DMS 273 treated with DMSO at 0.1 percent for 48 hours (cell line): ENCODE data around the gene CARNS1.
"Not testable (repeated sequence)": the region's sequence is repeated elsewhere in the genome, so short reads cannot be mapped to it uniquely, and the experiment has no call there.

Source experiments
- DNase-seq: peaks from one replicate; lab custom pipeline; 2025; lab: John Stamatoyannopoulos, UW

CARNS1 gene

DNA sequence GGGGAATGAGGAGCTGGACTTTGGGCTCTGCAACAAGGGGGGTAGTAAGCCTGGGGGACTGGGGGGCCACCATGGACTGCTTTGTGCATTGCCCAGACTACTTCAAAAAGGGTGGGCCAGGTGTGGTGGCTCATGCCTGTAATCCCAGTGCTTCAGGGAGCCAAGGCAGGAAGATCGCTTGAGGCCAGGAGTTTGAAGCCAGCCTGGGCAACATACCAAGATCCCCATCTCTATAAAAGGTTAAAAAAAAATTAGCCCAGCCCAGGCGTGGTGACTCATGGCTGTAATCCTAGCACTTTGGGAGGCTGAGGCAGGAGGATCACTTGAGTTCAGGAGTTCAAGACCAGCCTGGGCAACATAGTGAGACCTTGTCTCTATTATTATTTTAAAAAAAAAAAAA is 50.1 kb downstream of the CARNS1 start:
- DNase-seq: not testable (repeated sequence)

GRCh38 chr11:67466367-67466766 is 50.9 kb downstream of the CARNS1 start:
- DNase-seq: no peak

DNA sequence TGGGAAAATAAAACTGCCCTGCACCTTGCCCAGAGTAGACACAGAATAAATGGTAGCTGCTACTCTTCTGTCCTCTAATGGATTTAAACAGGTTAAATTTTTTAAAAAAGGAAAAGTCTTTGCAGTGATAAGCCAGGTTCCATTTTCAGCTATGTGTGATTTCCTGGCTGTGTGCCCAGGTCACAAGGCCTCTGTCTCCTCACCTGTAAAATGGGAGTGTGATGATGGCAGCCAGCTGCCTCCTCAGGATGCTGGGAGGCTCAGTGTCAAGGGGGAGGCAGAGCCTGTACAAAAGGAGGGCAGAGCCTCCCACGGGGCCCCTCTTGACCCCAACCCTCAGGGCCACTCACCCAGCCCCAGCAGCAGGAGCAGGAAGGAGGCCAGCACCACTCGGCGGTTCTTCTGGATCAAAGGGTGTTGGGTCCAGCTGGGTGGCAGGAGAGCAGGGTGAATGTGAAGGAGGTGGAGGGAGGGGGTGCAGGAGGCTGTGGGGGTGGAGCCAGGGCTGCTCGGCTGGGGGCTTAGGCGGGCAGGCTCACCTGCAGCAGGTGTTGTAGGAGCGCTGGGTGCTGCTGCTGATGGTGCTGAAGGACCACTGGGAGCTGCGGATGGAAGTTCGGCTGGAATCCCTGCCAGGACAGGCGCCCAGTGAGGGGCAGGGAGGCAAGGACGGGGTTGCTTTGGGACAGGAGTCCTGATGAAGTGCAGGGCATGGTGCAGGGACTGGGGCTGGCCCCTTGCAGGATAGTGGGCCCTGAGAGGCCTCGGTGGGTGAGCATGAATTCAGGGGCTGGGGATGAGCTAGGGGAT is 51.7 kb downstream of the CARNS1 start:
- DNase-seq: no peak

GRCh38 chr11:67468056-67468455 is 52.6 kb downstream of the CARNS1 start:
- DNase-seq: no peak

- DNase-seq: no peak
Observed at GRCh38 chr11:67468456-67468758, 52.9 kb downstream of the CARNS1 start.

GRCh38 chr11:67468759-67469507 is 53.5 kb downstream of the CARNS1 start, which contains the start of gene TMEM134:
TSS of gene TMEM134 (minus strand) at chr11:67469251. CDS start at chr11:67469192, 59 bp downstream.
- peak; percentile 39 for DNase-seq

DNA sequence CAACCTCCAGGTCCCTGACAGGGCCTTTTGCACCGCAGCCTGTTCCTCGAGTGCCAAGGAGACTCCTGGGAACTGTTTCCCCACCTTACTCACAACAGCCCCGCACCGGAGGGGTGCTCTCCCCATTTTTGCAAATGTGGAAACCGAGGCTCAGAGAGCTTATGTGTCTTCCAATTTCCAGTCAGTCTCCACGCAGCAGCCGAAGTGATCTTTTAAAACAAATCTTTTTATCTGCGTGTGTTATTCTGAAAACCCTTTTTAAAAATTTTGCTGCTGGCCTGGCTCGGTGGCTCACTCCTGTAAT is 54.0 kb downstream of the CARNS1 start:
- no peak for DNase-seq

- no peak for DNase-seq
Observed at GRCh38 chr11:67470337-67471002, 55.0 kb downstream of the CARNS1 start.

DNA sequence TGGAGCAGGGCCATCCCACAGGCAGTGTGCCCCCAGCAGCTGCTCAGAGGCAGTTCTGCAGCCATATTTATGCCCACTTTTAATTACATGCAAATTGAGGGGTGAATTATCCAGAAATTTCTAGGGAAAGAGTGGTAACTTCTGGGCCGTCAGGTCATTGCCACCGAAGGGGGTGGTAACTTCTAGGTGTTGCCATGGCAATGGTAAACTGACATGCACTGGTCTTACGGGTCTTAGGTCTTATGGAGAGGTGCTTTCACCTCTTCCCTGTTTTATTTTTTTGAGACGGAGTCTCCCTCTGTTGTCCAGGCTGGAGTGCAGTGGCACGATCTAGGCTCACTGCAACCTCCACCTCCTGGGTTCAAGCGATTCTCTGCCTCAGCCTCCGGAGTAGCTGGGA is 57.4 kb downstream of the CARNS1 start:
- no peak for DNase-seq
